CD4-positive, alpha-beta T cell treated with Interleukin-17A for 4 hours (primary cell): ENCODE data around the gene KLF13.
A peak's percentile ranks its signal among the peaks of the same experiment; 100 is the strongest.

Experiments
- DNase-seq: peaks from one replicate; pipeline ENCODE4 v3.0.0-alpha.2; 2020; ENCODE audit warnings: mixed read lengths

KLF13 gene

GRCh38 chr15:31300981-31301672 lies 25.5 kb upstream of the KLF13 start:
- no peak for DNase-seq

GRCh38 chr15:31301673-31301990 lies 25.0 kb upstream of the KLF13 start:
- DNase-seq: no peak

- DNase-seq: peak; percentile 2
Observed at GRCh38 chr15:31302029-31302657, 24.5 kb upstream of the KLF13 start.

GRCh38 chr15:31302778-31303725 lies 23.6 kb upstream of the KLF13 start:
- DNase-seq: peak; percentile 55

GRCh38 chr15:31303726-31304648 lies 22.6 kb upstream of the KLF13 start:
- DNase-seq: peak; percentile 19

GRCh38 chr15:31304751-31305365 lies 21.8 kb upstream of the KLF13 start:
- DNase-seq: peak; percentile 5

GRCh38 chr15:31305375-31305774 lies 21.3 kb upstream of the KLF13 start:
- no peak for DNase-seq

GRCh38 chr15:31305796-31306425 lies 20.7 kb upstream of the KLF13 start:
- no peak for DNase-seq

- peak; percentile 14 for DNase-seq
Observed at GRCh38 chr15:31306426-31307269, 20.0 kb upstream of the KLF13 start.

- peak; percentile 3 for DNase-seq
Observed at GRCh38 chr15:31307270-31308184, 19.1 kb upstream of the KLF13 start.

- DNase-seq: peak; percentile 22
Observed at GRCh38 chr15:31308185-31308639, 18.4 kb upstream of the KLF13 start.

GRCh38 chr15:31309893-31310606 lies 16.6 kb upstream of the KLF13 start:
- no peak for DNase-seq

GRCh38 chr15:31311735-31312619 lies 14.7 kb upstream of the KLF13 start:
- DNase-seq: peak; percentile 3

- DNase-seq: no peak
Observed at GRCh38 chr15:31313223-31313622, 13.4 kb upstream of the KLF13 start.

GRCh38 chr15:31314380-31314779 lies 12.3 kb upstream of the KLF13 start:
- DNase-seq: peak; percentile 2

GRCh38 chr15:31316135-31316795 lies 10.4 kb upstream of the KLF13 start:
- peak; percentile 4 for DNase-seq

GRCh38 chr15:31317017-31317416 lies 9.6 kb upstream of the KLF13 start:
- peak; percentile 3 for DNase-seq
